Measurements from ENCODE around the gene PEF1.

Gene PEF1

GRCh38 chr1:31647106-31647505 is 2.4 kb upstream of the PEF1 start:
- DNase-seq (ENCODE audit: low read depth): no peak
- no peak overlapping the region for H3K4me3 ChIP-seq (ENCODE audit: low read depth, low read length)
- TF ChIP-seq CTCF (conservative IDR thresholded peaks at IDR 0.05; ENCODE audit: low read depth, low read length): no peak

GRCh38 chr1:31646259-31646960 is 1.7 kb upstream of the PEF1 start:
- DNase-seq (ENCODE audit: low read depth): no peak
- no peak overlapping the region for H3K4me3 ChIP-seq (ENCODE audit: low read depth, low read length)
- no peak for TF ChIP-seq CTCF (conservative IDR thresholded peaks at IDR 0.05; ENCODE audit: low read depth, low read length)

GRCh38 chr1:31645274-31645568 is 545 bp upstream of the PEF1 start:
- TF ChIP-seq CTCF (conservative IDR thresholded peaks at IDR 0.05; ENCODE audit: low read depth, low read length): no peak
- H3K4me3 ChIP-seq (ENCODE audit: low read depth, low read length): peak overlapping the region; percentile 78
- DNase-seq (ENCODE audit: low read depth): no peak

GRCh38 chr1:31643976-31644559 is 608 bp downstream of the PEF1 start:
- peak overlapping the region; percentile 78 for H3K4me3 ChIP-seq (ENCODE audit: low read depth, low read length)
- DNase-seq (ENCODE audit: low read depth): no peak

GRCh38 chr1:31642897-31643296 is 1.8 kb downstream of the PEF1 start:
- no peak for DNase-seq (ENCODE audit: low read depth)
- no peak for TF ChIP-seq CTCF (conservative IDR thresholded peaks at IDR 0.05; ENCODE audit: low read depth, low read length)

More at GRCh38 chr1:31643976-31644559, 608 bp downstream of the PEF1 start:
- TF ChIP-seq CTCF (conservative IDR thresholded peaks at IDR 0.05; ENCODE audit: low read depth, low read length): no peak

GRCh38 chr1:31642366-31642765 is 2.3 kb downstream of the PEF1 start:
- no peak overlapping the region for H3K4me3 ChIP-seq (ENCODE audit: low read depth, low read length)
- DNase-seq (ENCODE audit: low read depth): no peak
- TF ChIP-seq CTCF (conservative IDR thresholded peaks at IDR 0.05; ENCODE audit: low read depth, low read length): no peak

More at GRCh38 chr1:31642897-31643296, 1.8 kb downstream of the PEF1 start:
- H3K4me3 ChIP-seq (ENCODE audit: low read depth, low read length): no peak overlapping the region

GRCh38 chr1:31640964-31641363 is 3.7 kb downstream of the PEF1 start:
- TF ChIP-seq CTCF (conservative IDR thresholded peaks at IDR 0.05; ENCODE audit: low read depth, low read length): no peak
- DNase-seq (ENCODE audit: low read depth): no peak
- no peak overlapping the region for H3K4me3 ChIP-seq (ENCODE audit: low read depth, low read length)

Data from choroid plexus epithelial cell (primary cell).